Bronchial epithelial cell (primary cell): ENCODE results near the gene PALM2AKAP2. TPM values are rescaled to one million over a fixed set of nuclear protein-coding genes. Genes with fewer than 3 reads are reported as not detected.

ENCODE experiments used
- DNase-seq: peaks from one replicate; pipeline ENCODE4 v3.0.0-alpha.2; 2010; ENCODE audit warnings: low read depth
- FAIRE-seq: peaks from 2 replicates; lab custom pipeline; 2011; peaks lifted over from hg19 to GRCh38; lab: Jason Lieb, UNC
- H3K27me3 ChIP-seq: 2 replicates; pipeline ENCODE4 v1.5.1; 2011; ENCODE audit warnings: low read length; ENCODE audit not compliant: control insufficient read depth, insufficient read depth
- H3K36me3 ChIP-seq: 2 replicates; pipeline ENCODE4 v1.5.1; 2011; ENCODE audit warnings: low read length; ENCODE audit not compliant: control insufficient read depth, insufficient read depth
- H3K4me3 ChIP-seq: 2 replicates; pipeline ENCODE4 v1.5.1; 2011; ENCODE audit warnings: mild to moderate bottlenecking, low read depth, low read length, control low read depth
- total RNA-seq: library from RNA; depleted of rRNA; stranded (reverse); fragments of >200 nt; gene quantifications from 2 replicates; pipeline ENCODE4 v1.2.1, GENCODE V29; 2014
- TF ChIP-seq, protein P1 (sequence below): IDR thresholded peaks from 2 replicates; pipeline ENCODE4 v1.5.1; 2011; ENCODE audit warnings: mild to moderate bottlenecking, moderate library complexity, low read length, control low read depth, inconsistent platforms; ENCODE audit not compliant: insufficient read depth, severe bottlenecking

The PALM2AKAP2 gene
- total RNA-seq, 1 donor from 2014 or later = 1.3 TPM

DNA sequence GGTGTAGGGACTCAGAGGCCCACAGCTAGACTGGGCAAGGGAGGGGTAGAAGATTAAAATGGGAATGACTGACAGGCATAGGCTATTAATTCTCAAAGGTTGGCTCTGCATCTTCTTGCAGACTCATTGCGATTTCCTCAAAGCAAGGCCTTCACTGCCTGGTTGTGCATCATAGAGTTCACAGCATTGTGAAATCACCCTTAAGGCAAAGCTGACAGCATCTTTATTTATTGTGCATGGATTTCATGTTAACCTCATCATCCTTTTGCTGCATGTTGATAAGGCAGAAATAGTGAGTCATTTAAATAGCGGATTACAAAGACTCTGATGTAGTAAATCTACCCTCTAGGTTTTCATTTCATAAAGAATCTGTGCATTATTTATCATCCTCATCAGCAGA is 13.6 kb upstream of the PALM2AKAP2 start:
- TF ChIP-seq, protein P1, sequence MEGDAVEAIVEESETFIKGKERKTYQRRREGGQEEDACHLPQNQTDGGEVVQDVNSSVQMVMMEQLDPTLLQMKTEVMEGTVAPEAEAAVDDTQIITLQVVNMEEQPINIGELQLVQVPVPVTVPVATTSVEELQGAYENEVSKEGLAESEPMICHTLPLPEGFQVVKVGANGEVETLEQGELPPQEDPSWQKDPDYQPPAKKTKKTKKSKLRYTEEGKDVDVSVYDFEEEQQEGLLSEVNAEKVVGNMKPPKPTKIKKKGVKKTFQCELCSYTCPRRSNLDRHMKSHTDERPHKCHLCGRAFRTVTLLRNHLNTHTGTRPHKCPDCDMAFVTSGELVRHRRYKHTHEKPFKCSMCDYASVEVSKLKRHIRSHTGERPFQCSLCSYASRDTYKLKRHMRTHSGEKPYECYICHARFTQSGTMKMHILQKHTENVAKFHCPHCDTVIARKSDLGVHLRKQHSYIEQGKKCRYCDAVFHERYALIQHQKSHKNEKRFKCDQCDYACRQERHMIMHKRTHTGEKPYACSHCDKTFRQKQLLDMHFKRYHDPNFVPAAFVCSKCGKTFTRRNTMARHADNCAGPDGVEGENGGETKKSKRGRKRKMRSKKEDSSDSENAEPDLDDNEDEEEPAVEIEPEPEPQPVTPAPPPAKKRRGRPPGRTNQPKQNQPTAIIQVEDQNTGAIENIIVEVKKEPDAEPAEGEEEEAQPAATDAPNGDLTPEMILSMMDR = no peak
- DNase-seq = peak; percentile 98
- Histone ChIP-seq H3K4me3 (no peak overlapping the region), H3K27me3 (no peaks in the 10 kb centered on the region), H3K36me3 (no peaks in the 10 kb centered on the region)
- peak; percentile 92 for FAIRE-seq

DNA sequence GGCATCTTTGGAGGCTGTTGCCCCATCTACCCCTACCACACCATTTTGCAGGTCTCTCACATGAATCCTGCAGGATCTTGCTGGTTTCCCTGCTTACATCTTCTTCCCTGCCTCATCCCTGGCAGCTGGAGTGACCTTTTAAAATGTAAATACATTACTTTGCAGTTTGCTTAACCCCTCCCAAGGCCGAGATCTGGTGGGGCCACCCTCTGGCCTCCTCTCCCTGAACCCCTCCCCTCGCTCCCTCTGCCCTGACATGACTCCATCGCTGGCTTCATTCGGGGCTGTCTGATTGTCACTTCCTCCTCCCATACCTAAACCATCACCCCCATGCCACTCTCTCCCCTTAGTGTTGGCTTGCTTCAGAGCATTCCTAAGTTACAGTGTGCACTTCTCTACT is 12.6 kb upstream of the PALM2AKAP2 start:
- H3K27me3 ChIP-seq = no peaks in the 10 kb centered on the region
- no peak overlapping the region for H3K4me3 ChIP-seq
- H3K36me3 ChIP-seq = no peaks in the 10 kb centered on the region
- DNase-seq (no peak), FAIRE-seq (no peak)
- TF ChIP-seq, protein P1 = no peak

DNA sequence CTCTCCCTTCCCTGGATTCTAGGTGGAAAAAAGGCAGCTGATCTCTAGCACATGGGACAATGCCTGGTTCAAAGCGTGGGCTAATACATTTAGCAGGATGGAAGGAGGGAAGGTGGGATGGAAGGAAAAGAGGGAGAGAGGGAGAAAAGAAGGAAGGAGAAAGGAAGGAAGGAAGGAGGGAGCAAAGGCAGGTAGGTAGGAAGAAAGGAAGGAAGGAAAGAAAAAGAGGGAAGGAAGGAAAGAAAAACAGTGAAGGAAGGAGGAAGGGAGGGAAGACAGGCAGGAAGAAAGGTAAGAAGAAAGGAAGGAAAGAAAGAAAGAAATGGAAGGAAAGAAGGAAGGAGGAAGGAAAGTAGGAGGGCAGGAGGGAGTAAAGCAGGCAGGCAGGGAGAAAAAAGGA is 12.2 kb upstream of the PALM2AKAP2 start:
- Histone ChIP-seq H3K27me3 (no peaks in the 10 kb centered on the region), H3K36me3 (no peaks in the 10 kb centered on the region), H3K4me3 (no peak overlapping the region)
- FAIRE-seq = no peak
- DNase-seq = no peak
- TF ChIP-seq, protein P1 = no peak

DNA sequence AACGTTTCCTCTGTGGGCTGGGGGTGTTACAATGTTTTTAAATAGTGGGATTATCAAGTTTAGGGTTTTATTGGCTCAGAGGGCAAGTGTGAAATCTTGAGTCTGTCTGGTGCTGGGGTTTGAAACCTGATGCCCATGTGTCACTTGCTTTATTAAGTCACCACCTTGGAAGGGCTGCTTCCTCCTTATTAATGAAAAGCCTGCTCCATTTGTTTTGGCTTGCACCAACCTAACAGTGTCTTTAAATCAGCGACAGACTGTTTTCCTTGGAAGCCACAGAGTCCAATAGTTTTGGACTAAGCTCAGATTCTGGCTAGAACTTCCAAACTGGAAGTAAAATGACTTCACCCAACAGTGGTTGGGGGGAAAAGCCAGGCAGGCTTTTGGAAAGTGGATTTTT is 10.7 kb upstream of the PALM2AKAP2 start:
- Histone ChIP-seq H3K27me3 (no peaks in the 10 kb centered on the region), H3K4me3 (no peak overlapping the region), H3K36me3 (no peaks in the 10 kb centered on the region)
- FAIRE-seq = no peak
- DNase-seq = peak; percentile 22
- TF ChIP-seq, protein P1 = no peak

DNA sequence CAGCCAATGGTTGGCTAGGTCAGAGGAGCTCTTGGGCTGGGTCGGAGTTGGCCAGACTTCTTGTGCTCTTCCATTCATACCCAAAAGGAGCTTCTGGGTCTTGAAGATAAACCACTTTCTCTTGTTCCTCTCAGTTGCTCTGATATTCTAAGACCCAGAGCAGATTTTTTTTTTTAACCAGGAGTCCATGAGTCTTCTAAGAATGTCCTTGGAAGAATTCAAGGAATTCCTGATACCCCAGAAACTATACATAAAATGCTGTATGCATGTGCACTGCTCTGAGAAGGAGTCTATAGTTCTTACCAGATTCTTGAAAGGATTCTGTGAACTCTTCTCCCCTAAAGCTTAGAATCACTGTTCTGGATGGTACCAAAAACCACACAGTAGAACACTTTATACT is 9.9 kb upstream of the PALM2AKAP2 start:
- no peak for FAIRE-seq
- Histone ChIP-seq H3K27me3 (no peaks in the 10 kb centered on the region), H3K36me3 (no peaks in the 10 kb centered on the region), H3K4me3 (no peak overlapping the region)
- TF ChIP-seq, protein P1 = no peak
- DNase-seq = no peak

DNA sequence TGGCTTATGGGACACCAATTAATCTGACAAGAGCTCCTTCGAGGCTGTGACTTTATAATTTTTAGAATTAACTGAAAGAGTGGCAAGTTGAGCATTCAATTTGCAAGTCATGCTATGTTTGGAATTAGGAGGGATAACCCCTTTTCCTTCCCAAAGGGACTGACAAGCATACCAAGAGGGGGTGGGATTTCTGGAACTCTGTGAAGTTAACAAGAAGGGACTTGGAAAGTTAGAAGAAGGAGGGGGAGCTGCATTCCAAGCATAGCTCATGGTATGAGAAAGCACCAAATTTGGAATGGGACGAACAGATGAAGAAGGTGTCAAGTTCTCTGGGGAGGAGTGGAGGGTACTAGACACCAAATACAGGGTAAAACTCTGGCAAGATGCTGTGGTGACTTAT is 8.9 kb upstream of the PALM2AKAP2 start:
- FAIRE-seq (no peak), DNase-seq (peak; percentile 69)
- Histone ChIP-seq H3K4me3 (no peak overlapping the region), H3K36me3 (no peaks in the 10 kb centered on the region), H3K27me3 (no peaks in the 10 kb centered on the region)
- TF ChIP-seq, protein P1 = no peak
